DMS53 treated with DMSO at 0.1 percent for 48 hours (cell line): Measurements from ENCODE around the gene PLRG1.

ENCODE experiments used
- DNase-seq: peaks from one replicate; lab custom pipeline; 2025; ENCODE audit not compliant: unreplicated experiment; lab: John Stamatoyannopoulos, UW

PLRG1 gene

DNA sequence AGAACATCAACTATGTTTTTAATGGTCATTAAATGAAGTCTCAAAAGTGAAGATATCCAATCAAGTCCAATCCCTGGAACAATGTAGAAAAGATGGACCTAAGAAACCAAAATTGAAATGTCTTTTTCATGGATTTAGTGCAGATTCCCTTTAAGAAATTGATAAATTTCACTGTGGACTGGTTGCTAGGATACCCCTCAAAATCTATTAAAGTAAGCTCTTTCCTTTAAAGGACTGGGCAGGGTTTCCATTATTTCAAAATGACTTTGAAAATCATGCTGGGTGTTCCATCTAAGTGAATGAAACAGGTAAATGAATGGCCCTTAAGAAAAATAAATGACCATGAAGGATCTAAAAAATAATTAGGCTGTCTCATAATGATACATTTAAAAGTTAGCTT lies 28.6 kb downstream of the PLRG1 start:
- DNase-seq = no peak

DNA sequence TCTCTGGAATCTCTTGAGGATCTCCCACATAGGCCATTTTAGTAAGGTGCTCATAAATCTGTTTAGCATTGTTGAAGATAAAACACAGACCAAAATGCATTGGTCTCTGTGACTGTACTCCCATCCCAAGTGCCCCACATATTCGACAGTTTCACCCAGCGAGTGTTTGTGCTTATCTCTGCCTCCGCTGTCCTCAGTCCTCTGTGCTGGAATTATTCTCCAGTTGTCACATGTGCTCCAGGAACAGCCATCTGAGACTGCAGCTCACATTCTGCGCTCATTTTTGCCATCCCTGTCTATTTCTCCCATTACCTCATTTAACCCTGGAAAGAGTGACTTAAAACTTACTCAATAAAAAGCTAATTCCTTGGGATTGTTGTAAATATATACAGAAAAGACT lies 31.0 kb downstream of the PLRG1 start:
- DNase-seq = no peak

DNA sequence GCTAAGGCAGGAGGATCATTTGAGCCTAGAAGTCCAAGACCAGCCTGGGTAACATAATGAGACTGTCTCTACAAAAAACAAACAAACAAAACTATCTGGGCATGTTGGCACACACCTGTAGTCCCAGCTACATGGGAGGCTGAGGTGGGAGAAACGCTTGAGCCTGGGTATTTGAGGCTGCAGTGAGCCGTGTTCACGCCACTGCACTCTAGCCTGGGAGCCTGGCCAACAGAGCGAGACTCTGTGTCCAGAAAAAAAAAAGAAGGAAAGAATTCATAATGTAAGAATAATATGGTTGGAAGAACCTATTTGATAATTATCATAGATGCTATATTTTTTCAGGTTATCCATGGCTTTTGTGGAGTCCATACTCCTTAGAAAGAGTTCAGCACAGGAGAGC lies 32.6 kb downstream of the PLRG1 start:
- no peak for DNase-seq

DNA sequence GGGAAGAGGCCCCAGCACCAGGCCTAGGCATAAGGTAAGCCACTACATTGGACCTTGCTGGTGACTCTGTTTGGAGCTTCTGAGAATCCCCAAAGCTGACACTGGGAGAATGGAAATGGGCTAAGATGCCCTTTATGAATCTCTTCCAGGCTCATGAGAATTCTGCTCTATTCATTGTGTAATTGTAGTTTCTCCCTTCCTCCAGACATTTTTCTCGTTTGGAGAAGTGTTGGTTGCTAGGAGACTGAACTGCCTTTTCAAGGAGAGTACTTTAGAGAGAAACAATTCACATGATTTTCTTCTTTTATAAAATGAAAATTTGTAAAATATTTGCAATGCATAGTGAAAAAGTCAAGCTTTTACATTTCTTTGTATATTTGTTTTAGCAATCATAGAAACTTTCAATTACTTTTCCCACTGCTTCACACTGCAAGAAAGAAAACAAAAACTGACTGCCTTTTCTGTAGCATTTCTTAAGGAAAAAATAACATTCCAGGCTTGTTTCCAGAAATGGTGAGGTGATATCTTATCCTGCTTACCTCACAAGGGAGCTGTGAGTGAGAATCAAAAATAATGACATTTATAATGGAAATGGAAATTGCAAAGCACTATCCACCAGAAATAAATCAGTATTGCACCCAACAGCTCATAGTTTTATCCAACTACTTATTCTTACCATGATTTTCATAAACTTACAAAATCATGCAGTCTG lies 33.7 kb downstream of the PLRG1 start:
- DNase-seq = no peak

DNA sequence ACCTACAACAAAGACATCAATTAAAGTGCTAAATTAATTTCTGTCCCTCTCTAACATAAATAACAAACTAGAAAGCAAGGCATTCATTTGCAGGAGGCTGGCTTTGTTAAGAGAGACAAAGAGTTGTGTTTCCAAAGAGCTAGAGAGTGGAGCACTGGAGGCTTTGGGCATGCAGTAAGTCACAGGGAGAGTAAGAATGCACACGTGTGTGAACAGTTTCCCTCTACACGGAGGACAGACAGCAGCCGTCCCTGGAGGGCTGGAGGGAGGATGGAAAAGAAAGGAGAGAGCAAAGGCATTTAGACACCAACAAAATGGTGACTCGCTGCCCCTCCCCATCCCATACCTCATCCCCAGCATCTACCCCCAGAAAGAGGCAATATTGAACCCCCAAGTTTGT lies 38.2 kb downstream of the PLRG1 start:
- DNase-seq = no peak

DNA sequence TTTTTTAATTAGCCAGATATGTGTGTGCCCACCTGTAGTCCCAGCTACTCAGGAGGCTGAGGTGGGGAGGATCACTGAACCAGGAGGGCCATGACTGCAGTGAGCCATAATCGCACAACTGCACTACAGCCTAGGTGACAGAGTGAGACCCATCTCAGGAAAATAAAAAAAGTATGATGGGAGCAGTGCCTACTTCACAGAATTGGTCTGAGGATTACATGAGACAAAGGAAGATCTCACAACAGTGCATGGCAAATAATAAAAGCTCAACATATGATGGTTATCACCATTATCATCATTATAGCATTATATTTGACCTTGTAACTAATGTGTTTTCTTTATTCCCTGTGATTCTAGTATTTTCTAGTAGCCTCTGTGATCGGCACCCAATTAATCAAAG lies 38.7 kb downstream of the PLRG1 start:
- no peak for DNase-seq

DNA sequence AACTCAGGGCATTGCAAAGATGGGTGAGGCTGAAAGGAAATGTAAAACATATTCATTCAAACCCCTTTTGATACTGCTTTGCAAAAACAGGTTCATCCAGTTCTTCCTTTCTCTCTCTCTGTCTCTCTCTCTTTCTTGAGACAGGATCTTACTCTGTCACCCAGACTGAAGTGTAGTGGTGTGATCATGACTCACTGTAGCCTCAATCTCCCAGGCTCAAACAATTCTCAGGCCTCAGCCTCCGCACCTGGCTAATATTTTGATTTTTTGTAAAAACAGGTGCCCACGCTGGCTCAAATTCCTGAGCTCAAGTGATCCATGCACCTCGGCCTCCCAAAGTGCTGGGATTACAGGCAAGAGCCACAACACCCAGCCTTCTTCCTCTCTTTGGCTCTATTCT lies 43.0 kb downstream of the PLRG1 start:
- DNase-seq = peak; percentile 57

DNA sequence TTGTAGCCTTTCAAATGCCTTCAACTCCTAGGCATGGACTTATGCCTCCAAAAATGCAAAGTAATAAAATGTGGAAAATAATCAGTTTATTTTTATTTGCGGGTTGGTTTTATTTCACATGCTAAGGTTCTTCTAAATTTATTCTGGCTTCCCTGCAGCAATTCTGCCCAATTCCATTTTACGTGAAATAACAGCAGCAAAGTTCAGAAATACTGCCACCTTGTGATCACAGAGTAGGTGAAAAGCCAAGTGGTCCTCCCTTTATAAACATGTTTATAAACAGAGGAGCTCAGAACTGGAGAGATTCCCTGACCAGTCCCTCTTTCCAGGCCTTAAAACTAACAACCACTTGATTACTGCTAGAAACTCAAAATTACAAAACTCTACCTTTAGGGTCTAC lies 43.9 kb downstream of the PLRG1 start:
- DNase-seq = peak; percentile 23

DNA sequence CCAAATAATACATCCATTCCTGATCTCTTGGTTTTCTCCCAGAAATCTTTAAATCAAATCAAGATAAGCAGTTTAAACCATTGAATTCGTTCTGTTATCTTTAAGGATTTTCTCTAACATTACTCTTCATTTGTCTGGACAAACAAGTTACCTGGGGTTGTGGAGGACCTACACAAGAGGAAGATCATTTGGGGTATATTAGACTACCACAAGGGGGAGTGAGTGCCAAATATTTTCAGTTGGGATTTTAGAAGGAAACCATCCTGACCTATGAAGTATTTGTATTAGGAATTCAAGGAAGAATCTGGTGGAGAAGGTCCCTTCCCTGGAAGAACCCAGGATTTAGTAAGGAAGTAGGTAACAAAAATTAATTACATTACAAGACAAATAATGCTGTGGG lies 46.6 kb downstream of the PLRG1 start:
- DNase-seq = peak; percentile 15

DNA sequence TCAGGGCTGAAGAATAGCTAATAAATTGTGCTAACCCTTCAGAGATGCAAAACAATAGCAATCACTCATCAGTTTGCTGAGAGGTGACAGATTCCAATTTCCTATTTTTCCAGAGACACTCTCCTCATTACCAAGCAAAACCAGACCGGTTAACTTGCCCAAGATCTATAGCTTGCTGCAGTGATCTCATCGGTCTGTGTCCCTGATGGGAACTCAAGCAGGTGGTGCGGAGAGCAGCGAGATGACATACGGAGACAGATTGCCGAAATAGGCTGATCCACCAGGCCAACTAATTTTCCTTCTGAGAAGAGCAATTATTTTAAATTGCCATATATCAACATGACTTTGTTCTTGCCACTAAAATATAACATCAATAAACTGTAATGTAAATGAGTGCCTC lies 48.1 kb downstream of the PLRG1 start:
- no peak for DNase-seq

DNA sequence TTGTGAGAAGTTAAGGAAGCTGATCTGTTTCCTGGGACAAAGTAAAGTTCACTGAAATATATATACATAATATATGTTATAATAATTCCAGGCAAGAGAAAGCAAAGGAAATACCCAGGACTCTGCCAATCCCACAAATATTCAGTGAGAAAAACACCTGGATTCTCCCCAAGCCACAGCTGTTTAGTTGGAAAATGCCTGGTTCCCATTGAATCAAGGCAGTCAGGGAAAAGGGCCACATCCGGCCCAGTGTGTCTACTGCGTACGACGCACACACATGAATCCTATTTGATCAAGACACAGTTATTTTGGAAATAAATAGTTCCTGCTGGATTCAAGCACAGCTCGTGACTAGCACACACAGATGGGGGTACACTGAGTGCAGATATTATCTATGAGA lies 52.3 kb downstream of the PLRG1 start:
- DNase-seq = no peak

DNA sequence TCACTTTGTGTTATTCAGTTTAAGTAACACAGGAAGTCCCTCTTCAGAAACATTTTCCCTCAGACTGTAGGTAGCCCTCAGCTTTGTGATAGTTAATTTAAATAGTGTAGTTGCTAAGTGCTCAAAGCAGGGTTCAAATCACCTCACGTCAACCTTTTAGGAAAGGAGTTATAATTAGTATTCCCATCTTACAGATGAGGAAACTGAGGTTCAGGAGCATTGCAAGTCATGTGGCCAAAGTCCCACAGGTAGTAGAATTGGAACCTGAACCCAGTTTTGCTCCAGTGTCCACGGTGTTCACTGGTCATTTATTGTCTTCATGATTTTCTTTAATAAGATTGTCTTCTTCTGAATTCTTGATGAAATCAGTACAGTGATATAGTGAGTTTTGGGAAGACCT lies 54.3 kb downstream of the PLRG1 start:
- DNase-seq = no peak

DNA sequence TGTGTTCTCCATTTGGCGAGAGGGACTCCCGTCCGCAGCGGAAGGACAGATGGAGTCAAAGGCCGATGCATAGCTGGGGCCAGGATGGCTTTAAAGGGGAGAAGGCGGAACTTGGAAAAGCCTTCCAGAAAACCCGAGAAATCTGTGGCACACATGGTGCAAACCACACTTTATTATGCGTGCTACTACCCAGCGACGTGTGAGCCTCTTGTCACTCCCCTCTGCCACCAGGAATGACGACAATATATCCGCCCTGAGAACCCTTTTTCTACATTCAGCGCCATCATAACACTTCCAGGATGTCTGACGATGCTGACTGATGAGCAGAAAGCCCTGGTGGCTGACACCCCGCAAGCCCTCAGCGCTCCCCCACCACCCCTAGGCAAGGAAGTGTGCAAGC lies 57.9 kb downstream of the PLRG1 start:
- no peak for DNase-seq

DNA sequence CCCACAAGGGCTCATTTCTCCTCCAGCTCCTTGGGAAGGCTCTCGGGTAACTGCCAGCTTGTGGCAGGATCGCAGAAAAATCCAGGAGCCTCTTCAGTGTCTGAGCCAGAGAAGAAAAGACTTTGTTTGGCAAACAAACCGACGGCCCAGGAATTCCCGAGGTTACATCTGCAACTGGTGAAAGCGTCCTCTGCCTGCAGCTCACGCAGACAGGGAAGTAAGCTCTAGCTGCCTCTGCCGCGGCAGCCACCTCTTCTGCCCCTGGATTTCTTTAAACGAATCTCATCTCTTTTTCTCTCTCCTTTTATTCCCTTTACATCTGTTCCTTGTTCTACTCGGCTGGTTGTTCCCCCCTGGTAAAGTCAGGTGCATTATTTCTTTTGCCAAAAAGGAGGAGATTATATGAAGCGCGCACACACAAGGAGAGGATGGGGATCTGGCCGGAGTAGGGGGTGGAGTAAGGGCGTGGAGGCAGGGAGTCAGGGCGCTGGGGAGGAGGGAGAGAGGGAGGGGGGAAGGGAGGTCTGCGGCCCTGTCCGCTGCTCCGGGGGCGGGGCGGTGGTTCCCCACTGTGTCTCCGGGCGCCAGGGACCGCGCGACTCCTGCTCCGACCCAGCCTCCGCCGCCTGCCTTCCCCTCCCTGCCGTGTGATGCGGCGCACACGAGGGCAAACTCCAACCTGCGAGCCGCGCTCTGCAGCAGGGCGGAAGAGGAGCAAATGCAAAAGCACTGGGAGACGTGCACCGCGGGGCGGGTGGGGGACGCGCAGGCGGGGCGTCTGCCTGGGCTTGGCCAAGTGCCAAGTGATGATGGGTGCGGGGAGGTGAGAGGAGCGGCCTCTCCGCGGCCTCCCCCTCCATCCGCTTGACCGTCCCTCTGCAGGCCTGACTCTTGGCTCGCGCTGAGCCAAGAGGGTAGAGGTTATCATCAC lies 58.6 kb downstream of the PLRG1 start, which contains the start of gene DCHS2:
Gene DCHS2 (minus strand): TSS at position 459 of the 931 bp plus-strand sequence. CDS start 444 bp downstream, at position 15.
- DNase-seq = peak; percentile 39

DNA sequence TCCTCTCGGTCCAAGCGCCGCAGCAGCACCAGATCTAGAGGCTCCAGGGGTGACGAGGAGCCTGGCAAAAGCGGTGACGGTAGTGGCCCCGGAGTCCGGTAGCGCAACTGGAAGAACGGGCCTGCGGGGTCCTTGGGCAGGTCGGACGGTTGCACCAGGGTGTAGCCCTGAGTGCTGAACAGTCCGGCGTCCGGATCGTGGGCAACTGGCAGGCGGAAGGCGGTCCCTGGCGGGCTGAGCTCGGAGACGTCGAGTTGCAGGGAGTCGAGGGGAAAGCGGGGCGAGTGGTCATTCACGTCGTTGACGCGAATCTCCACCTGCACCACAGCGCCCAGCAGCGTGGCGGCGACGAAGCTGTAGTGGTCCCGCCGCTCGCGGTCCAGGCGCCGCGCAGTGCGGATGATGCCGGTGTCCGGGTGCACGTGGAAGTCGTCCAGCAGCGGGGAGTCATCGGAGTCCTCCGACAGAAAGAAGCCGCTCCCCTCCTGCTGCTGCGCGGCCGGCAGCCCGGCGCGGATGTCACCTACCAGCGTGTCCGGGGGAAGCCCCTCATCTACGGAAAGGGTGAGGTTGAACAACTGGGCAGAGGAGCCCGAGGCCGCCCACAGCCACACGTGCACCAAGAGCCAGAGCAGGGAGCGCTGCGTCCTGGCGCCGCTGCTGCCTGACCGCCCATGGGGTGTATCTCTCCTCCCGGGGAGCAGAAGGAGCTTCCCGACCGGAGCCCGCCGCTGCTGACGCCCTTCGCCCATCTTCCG lies 59.4 kb downstream of the PLRG1 start:
- DNase-seq = no peak

DNA sequence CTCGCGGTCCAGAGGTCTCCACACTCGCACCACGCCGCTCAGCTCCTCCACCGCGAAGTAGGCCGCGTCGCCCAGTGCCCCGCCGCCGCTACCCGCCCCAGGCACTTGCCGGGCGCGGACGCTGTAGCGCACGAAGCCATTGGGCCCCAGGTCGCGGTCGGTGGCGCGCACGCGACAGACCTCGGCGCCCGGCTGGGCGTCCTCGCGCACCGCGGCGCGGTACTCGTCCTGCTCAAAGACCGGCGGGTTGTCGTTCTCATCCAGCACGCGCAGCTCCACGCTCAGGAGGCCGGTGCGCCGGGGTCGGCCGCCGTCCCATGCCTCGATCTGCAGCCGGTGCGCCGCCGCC lies 60.0 kb downstream of the PLRG1 start:
- no peak for DNase-seq

DNA sequence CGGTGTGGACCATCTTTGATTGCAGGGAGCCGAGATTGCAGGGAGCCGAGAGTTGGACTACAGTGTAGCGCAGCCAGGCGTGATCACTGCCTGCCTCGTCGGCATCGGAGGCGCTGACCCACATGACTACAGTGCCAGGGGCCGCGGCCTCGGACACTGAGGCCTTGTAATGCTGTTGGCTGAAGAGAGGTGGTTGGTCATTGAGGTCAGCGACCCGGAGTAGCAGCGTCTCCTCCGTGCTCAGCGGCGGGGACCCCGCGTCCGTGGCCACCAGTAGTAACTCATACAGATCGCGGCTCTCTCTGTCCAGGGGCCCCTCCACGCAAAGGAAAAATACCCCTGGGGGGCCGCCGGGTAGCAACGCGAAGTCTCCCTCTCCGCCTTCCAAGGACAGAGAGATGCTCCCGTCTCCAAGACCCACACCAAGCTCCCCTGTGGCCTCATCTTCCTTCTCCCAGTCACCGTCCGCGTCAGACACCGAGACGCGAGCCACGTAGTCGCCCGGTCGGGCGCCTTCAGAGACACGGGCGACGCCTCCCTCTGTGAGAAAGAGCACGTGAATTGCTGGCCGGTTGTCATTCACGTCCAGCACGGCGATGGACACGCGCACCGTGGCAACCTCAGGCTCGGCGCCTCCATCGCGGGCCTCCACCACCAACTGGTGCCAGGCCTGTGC lies 60.5 kb downstream of the PLRG1 start:
- no peak for DNase-seq

DNA sequence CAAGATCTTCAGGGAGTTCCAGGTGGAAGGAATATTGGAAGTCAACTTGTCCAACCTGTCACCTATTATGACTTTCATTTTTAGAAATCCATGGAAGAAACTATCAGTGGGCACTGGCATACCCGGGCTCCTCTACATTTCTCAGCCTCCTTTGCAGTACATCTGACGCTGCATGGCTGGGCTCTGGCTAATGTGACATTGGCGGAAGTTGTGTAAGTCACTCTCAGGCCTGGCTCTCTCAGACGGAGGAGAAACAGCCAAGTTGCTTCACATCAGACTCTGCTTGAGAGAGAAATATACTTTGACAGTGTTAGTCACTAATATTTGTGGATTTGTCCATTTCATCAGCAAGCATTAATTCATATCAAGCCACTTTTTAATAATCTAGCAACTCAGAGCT lies 63.1 kb downstream of the PLRG1 start:
- DNase-seq = no peak

DNA sequence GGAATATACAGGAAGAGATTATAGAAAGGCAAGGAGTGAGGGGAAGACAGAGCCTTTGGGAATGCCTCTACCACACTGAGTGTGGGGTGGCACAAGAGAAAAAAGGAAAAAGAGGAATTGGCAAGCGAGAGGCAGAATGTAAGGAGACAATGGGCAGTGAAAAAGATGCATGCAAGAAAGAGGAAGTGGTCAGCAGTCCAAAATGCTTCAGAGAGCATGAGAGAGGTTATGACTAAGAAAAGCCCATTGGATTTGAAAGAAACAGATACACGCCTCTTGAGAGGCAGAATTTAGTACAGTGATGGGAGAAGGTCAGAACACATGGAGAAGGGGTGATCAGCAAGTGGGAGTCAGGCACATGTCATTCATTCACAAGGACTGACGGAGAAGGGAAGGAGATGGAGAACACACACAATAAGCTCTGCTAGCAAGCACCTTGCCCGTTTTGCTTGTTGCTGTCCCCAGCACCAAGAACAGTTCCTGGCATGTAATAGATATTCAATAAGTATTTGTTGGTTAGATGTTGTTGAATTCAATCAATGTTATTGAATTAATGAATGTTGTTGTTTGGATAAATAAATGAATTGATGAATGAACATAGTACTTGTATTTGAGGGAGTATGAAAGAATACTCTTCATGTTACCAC lies 65.0 kb downstream of the PLRG1 start:
- DNase-seq = no peak
